HG03460 (cell line): Measurements from ENCODE around the gene DYNLRB1.

Source experiments
- ATAC-seq: cut with Tn5 transposase; IDR thresholded peaks from one replicate; pipeline ENCODE4 v1.9.1; 2021; ENCODE audit not compliant: unreplicated experiment

DYNLRB1 gene

GRCh38 chr20:34553366-34553867 lies 37.2 kb downstream of the DYNLRB1 start:
- no peak for ATAC-seq

GRCh38 chr20:34557936-34558319 lies 41.7 kb downstream of the DYNLRB1 start:
- no peak for ATAC-seq

- peak; percentile 61 for ATAC-seq
Observed at GRCh38 chr20:34558320-34559218, 42.3 kb downstream of the DYNLRB1 start, which contains the start of gene MAP1LC3A. Gene MAP1LC3A (plus strand): TSS chr20:34558718. CDS start chr20:34558869, 151 bp downstream.

- no peak for ATAC-seq
Observed at GRCh38 chr20:34559311-34560140, 43.3 kb downstream of the DYNLRB1 start.

GRCh38 chr20:34560141-34560523 lies 43.9 kb downstream of the DYNLRB1 start:
- ATAC-seq, result no peak

GRCh38 chr20:34560614-34561013 lies 44.4 kb downstream of the DYNLRB1 start:
- ATAC-seq, result no peak

GRCh38 chr20:34561661-34562060 lies 45.4 kb downstream of the DYNLRB1 start:
- ATAC-seq, result no peak

GRCh38 chr20:34562641-34563040 lies 46.4 kb downstream of the DYNLRB1 start:
- ATAC-seq, result no peak

- no peak for ATAC-seq
Observed at GRCh38 chr20:34564833-34565232, 48.6 kb downstream of the DYNLRB1 start.

- ATAC-seq, result no peak
Observed at GRCh38 chr20:34566978-34567891, 51.0 kb downstream of the DYNLRB1 start.

- no peak for ATAC-seq
Observed at GRCh38 chr20:34567892-34568865, 52.0 kb downstream of the DYNLRB1 start.

- ATAC-seq, result no peak
Observed at GRCh38 chr20:34569598-34569997, 53.4 kb downstream of the DYNLRB1 start.

GRCh38 chr20:34570859-34571306 lies 54.7 kb downstream of the DYNLRB1 start:
- no peak for ATAC-seq

GRCh38 chr20:34571753-34572152 lies 55.5 kb downstream of the DYNLRB1 start:
- ATAC-seq, result no peak

- no peak for ATAC-seq
Observed at GRCh38 chr20:34573541-34574300, 57.5 kb downstream of the DYNLRB1 start.

- ATAC-seq, result no peak
Observed at GRCh38 chr20:34574426-34574825, 58.2 kb downstream of the DYNLRB1 start.

GRCh38 chr20:34574861-34575260 lies 58.6 kb downstream of the DYNLRB1 start:
- ATAC-seq, result no peak

GRCh38 chr20:34575271-34575670 lies 59.0 kb downstream of the DYNLRB1 start:
- no peak for ATAC-seq

GRCh38 chr20:34575756-34576155 lies 59.5 kb downstream of the DYNLRB1 start:
- no peak for ATAC-seq
